HG02852 (cell line): ENCODE measurements around the gene UNK.

ENCODE experiments used
- ATAC-seq: cut with Tn5 transposase; IDR thresholded peaks from one replicate; pipeline ENCODE4 v1.9.1; 2021; ENCODE audit warnings: mild to moderate bottlenecking, moderate library complexity; ENCODE audit not compliant: unreplicated experiment

The UNK gene

DNA sequence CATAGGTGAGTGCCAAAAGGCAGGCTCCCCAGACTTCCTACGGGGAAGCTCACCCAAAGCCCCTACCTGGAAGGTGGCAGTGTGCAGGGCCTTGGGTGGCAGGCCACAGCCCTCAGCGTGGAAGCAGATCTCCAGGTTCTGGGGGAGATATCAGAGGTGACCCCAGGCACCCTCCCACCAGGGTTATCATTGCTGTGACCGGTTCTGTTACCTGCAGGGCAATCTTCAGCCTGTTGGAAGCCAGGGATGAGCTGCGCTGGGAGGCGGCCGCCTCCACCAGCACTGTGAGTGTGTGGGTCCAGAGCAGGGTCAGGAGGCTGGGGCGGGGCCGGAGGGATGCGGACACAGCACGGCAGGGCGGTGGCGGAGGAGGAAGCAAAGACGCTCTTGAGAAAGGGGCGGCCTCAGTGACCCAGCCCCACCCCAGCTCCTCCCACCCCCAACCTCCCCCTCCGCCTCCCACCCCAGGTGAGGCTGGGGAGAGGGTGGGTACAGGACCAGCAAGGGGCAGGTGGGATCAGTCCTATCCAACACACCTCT is 46.5 kb downstream of the UNK start:
- no peak for ATAC-seq

DNA sequence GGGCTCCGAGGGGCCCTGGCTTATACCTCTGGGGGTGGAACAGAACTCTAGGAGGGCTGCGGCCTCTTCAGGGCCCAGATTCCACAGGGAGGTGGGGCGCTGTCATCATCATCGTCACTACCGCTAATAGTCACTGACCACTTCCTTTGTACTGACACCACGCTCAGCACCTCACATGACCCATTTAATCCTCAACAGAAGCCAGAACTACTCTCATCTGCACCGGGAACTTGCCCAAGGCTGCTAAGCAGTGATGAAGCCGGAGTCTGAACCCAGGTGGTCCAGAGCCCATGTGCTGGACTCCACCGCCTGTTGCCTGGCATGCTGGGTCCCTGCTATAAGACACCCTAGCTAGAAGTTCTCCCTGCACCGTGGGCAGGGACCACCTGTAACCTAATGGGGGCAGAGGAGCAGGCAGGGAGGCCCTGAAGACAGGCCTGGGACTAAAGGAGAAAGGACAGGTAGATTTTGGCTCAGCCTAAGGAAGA is 47.6 kb downstream of the UNK start:
- no peak for ATAC-seq

DNA sequence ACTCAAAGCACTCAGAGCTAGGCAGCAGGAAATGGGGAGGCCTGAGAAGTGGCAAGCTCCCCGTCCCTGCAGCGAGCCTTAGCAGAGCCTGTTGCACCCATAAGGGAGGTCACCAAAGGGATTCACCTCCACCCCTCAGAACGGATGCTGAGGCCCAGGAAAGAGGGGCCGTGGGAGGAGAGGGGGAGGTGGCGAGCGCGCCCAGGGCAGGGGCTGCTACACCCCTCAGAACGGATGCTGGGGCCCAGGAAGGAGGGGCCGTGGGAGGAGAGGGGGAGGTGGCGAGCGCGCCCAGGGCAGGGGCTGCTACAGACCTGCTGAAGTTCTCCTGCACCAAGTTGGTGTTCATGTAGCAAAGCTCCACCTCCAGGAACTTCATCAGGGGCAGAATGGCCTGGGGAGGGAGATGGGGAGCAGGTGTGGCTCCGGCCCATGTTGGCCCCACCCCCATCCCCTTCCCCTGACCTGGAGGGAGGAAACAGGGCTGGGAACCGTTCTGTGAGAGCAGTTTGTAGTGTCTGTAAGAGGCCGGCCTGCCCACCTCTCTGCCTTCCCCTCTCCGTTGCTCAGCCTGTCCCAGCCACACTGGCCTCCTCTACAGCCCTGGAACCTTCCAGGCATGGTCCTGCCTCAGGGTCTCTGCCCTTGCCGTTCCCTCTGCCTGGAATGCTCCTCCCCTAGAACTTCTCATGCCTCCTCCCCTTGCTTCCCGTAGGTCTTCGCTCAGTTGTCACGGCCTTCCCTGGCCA is 48.2 kb downstream of the UNK start:
- no peak for ATAC-seq

DNA sequence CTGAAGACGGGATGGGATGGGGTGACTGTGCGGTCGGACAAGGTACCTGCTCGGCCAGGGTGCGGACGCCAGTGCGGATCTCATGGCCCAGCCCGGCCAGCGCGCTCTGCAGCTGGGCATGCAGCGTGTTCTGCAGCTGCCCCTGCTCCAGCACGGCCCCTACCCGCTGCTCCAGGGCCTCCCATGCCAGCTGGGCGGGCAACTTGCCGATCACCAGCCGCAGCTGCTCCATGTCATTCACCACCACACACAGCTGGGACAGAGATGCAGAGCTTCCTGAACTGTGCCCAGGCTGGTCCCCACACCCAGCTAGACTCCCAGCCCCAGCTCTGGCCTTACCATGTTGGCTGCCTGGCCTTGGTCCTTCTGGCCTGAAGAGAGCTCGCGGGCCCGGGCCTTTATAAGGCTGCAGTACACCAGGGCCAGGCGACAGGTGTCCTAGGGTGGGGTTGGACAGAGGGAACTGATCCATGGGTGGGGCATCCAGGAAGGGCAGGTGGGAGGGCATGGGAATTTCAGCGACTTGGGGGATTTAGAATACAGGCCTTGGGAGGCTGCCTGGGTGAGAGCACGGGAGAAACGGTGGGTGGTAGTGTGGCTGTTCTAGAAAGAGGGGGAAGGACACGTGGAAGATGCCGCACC is 49.8 kb downstream of the UNK start:
- no peak for ATAC-seq

DNA sequence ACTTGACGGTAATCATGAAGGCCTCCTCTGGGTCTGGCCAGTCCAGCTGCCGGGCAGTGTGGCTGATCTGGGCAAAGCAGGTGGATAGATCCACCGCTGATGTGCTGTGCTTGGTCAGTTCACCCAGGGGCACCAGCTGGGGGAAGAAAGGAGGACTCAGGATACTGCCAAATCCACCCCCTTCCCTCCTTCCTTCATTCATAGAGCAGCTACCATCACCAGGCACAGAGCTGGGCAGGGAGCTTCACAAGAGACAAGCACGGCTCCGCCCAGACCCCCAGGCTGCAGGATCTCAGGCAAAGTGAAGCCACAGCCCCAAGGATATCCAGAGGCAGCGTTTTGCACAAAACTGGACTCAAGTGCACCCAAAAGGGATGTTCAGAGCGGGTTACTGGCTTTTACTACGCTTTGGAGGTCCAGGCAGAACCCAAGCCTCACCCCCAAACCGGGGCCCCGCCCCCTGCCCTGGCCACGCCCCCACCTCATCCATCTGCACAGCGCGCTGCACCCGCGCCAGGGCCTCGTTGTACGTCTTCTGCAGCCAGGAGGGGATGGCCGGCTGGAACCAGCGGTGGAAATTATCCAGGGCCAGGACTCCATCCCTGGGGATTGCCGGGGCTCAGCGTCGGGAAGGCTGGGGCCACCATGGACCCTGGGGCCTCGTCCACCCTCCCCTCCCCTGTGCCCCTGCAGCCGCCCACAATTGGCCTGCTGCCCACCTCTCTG is 50.5 kb downstream of the UNK start:
- no peak for ATAC-seq

DNA sequence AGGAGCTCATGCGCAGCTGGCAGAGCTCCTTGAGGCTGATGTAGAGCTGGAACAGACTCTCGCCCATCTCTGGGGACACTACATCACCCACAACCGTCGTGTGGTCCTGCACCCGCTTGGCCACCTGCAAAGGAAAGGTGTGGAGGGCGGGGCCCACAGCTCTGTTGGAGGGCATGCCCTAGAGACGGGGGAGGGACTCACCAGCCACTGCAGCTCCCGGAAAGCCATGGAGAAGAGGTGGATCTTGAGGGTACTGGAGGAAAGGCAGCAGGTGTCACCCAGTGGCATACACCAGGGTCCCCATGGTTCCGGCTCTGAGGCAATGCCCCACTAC is 51.0 kb downstream of the UNK start:
- ATAC-seq, result no peak

DNA sequence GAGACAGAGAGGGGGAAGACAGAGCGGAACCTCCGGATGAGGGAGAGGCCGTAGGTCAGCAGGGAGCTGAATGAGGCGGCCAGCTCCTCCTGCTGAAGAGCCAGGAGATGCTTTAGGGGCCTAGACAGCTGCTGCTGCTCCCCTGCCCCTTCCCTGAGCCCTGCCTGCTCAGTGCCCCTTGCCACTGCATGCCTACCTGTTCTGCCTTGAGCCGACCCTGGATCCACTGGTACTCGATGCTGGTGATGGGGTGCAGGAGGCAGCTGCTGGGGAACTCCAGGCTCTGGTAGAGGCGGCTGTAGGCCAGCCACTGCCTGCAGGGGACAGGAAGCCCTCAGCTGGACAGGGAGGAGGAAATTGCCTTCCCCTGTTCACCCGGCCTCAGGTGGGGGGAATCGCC is 52.0 kb downstream of the UNK start:
- ATAC-seq, result no peak

DNA sequence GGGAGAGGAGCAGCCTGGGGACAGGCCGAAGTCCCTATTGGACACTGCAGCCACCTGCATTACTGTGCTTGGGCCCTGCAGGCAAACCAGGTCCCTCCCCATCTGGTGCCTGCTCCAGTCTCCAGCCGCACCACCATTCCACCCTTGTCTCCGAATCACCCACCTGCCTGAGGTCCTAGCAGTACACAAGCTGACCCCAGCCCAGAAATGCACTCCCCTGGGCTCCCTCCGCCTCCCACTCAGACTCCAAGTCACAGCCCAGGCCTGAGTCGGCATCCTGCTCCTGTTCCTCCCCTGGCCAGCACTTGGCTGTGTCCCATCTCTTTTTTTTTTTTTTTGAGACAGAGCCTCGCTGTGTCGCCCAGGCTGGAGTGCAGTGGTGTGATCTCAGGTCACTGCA is 53.3 kb downstream of the UNK start:
- no peak for ATAC-seq

DNA sequence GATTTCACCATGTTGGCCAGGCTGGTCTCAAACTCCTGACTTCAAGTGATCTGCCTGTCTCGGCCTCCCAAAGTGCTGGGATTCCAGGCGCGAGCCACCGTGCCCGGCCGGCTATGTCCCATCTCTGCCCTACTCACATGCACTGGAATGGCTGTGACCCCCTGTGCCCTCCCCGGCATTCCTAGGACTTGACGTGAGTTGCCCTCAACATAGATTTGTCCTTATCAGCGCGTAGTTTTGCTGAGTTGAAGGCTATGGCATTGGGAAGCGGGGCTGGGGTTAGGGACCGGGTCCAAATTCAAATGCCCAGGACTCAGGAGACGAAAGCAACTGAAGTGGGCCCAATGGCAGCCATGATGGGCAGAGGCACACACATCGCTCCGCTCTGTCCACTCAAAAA is 53.8 kb downstream of the UNK start:
- ATAC-seq, result no peak

DNA sequence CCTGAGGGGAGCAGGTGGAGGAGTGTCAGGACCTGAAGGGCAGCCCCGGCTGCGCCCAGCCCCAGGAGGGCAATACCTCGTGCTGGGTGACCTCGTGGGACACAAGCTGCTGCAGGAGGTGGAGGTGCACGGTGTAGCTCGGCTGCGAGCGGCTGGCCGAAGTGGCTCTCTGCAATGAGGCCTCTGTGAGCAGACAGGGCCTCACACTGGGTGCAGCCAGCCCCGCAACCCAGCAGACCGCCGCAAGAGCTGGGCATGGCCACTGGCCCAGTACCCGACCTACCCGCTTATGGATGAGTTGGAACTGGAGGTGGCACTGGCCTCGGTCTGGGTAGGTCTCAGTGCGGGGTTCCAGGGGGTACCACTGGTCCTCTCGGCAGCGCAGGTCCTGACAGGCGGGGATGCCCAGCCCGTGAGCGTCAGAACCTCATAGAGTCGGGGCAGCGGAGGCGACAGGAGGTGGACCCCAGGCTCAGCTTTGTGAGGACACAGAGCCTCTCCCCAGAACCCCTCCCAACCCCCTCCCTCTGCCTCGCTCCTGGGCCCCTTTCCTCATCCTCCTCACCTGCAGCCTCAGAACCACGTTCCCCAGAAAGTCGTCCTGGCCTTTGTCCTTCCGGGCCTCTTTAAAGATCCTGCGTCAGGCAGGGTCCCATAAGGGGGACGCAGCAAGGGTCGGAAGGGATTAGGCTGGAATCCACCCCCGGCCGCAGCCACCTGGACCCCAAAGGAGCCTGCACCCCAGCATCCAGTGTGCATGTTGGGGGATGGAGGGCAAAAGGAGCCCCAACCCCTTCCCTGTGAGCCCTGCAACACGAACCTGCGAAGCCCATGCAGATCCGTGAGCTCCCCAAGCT is 55.6 kb downstream of the UNK start:
- ATAC-seq, result no peak

DNA sequence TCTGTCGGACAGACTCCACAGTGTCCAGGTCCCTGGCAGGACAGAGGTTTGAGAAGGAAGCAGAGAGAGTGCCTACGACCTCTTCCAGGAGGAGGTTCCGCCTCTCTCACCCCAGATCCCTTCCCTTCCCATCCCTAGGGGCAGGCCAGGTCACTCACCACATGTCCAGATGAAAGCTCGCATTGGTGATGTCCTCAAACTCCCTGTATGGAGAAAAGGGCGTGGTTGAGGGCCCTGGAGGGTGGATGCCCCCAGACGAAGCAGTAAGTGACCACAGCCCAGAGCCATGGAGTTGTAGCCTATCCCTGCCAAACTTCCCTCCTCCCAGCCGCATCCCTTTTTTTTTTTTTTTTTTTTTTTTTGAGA is 56.2 kb downstream of the UNK start:
- no peak for ATAC-seq

DNA sequence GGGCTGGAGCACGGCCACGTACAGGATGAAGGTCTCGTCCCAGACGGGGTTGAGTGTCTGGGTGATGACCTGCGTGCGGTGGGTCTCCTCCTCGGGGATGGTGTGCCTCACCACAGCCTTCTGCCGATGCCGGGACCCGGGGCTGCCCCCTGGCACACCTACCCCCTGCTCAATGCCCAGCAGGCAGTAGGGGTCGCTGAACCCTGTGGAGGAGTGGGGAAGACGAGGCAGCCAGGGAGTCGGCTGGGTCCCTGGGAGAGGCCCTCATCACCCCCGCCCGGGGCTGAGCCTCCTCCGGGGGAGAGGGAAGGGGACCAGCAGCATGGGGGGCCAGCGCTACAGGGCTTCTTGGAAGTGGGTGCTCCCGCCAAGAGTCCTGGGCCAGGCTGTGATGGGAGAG is 57.8 kb downstream of the UNK start:
- ATAC-seq, result no peak

DNA sequence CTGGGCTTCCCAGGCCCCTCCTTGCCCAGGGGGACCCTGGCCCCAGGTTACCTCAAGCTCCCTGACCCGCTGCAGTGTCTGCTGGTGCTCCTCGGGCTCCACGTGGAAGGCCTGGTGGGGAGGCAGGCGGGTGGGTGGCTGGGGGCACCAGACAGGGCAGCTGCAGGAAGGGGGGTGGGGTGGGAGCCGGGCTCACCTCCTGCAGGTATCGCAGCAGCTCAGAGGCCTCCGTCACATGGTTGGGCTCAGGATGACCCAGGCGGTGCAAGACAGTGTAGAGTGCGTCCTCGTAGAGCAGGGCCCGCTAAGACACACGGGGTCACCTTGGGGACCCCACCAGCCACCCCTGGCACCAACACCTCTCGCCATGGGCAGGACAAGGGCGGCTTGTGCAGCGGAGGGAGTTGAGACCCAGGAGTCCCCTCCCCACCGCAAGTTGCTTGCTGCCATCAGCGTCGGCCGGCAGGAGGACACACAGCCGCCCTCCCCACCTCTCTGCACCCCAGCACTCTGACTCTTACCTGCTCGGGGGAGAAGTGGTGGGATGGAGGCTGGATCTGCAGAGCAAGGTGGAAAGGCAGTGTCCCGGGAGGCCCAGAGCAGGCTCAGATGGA is 58.5 kb downstream of the UNK start:
- no peak for ATAC-seq

DNA sequence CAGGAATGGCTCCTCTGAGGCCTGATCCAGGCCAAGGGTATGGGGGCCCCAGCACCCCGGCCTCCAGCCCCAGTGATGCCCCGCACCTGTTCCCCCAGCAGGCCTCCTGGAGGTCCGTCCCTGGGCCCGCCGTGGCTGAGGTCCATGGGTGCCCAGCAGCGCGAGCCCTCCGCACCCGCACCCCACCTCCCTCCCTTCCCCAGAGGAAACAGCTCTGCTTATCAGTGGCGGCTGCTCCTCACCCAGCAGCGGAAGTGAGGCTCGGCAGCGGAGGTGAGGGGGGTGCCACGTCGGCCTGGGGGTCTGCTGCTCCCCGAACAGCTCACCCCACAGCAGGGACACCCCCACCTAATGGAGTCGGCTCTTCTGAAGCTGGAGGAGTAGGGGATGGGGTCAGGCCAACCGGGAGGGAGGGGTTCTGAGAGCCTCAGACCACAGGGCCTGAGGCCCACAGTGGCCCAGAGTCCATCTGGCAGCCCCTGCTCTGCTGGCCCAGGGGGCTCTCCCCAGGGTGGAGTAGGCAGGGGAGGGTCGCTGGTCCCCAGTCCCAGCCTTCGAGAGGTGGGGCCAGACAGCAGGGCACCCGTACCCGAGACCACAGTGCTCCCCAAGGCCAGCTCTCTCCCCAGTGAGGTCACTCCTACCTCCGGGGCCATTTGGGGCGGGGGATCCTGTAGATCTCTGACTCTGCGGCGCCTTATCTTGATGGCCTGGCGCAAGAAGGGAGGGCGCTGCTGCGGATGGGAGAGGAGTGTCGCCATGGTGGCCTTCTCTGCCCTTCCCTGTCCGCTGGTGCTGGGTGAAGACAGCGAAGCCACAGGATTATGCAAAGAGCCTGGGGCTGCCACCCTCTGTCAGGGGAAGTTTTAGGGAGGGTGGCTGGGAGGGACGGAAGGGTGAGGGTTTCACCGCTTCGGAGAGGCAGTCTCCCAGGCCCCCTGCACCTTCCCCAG is 59.2 kb downstream of the UNK start, which contains the start of gene UNC13D:
Gene UNC13D, minus strand, starts transcription at position 828 of the 953 bp plus-strand sequence. Its CDS starts 67 bp downstream, at position 761.
- no peak for ATAC-seq

DNA sequence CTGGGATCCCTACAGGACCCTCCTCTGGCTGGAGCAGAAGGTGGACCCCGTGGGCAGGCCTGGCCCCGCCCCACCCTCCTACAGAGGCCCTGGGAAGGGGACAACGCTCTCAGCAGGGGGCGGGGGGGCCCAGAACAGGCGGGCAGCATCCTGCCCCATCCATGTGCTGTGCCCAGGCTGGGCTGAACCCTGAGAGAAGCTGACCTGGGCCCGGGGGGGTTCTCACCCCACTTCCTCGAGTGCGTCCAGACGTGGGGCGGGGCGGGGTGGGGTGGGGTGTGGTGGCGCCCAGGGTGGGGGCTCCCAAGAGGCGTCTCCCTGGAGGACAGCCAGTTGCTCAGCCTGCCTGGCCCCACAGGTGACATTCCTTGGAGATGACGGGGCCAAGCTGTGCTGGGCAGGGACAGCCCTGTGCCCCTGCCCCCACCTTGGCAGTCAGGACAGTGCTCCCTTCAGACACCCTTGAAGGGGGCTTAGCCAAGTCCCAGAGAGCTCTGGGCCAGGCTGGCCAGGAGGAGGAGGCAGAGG is 60.0 kb downstream of the UNK start:
- ATAC-seq, result peak; percentile 18

DNA sequence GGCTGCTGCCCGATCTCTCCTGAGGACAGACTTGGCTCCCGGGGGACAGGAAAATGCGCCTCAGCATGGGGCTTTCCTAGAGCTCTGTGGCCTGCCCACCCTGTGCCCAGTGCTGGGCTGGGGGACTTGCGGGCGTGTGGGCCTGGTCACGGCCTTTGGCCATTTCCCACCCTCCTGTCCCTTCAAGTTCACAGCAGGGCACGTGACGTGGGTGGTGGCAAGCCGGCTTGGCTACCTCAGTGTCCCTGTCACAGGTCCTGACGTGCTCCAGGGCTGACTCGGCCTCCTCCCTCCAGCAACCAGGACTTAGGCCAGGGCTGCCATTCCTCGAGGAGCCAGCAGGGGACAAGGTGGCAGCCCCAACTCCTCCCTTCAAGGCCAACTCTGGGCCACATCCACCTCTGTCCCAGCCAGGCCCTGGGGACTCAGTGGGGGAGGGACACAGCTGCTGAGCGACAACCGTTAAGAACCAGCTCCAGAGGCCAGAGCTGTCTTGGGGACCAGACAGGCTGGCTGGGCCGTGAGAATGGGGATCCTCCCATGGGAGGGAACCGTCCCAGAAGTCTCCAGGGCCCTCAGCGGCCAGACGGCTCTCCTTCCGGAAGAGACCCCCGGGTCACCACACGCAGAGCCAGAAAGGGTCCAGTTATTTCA is 60.6 kb downstream of the UNK start:
- ATAC-seq, result peak; percentile 72

DNA sequence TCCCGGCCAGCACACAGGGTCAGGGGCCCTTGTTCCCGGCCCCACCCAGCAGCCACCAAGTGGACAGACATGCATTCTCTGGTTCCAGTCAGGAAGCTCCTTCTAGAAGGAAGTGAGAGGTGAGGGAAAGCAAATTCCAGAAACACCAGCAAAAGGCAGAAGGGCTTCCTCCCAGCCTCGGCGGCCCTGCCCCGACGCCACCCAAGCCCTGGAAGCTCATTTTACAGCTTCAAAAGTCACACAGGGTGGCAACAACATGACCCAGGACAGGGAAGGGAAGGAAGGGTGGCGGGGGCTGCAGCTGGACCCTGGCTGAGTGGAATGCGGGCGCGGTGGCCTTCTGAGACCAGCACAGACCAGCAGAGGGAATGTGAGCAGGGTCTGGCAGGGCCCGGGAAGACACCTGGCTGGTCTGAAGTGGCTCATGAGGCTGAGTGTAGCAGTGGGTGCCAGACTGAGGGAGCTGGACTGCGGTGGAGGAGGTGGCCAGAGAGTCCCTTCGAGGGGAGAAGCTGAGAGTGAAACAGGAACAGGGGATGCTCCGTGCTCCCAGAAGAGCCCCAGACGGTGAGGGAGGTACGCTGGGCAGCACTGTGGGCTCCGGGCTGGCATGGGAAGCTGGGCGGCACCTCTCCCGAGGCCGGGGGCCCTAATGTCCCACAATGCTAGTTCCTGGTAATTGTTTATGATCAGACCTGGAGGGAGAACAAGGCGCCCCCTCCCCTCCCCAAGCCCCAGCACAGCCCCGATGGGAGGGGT is 61.5 kb downstream of the UNK start:
- ATAC-seq, result no peak
